Ovary (tissue), 10 donors: ENCODE results near the gene HDGFL1. TPM values are rescaled to one million over a fixed set of nuclear protein-coding genes. Genes with fewer than 3 reads are reported as not detected.

ENCODE experiments used
- DNase-seq, 5 donors: peaks; one replicate each; pipeline ENCODE4 v3.0.0-alpha.2; 2019 to 2020
- H3K27ac ChIP-seq, 2 donors: fragments of 200-600 bp; one replicate each; pipeline versions ENCODE4 v1.5.1 to v1.8.0; 2019 to 2022
- H3K27me3 ChIP-seq: fragments of 200-600 bp; one replicate; pipeline ENCODE4 v1.8.0; 2022
- H3K36me3 ChIP-seq: fragments of 200-600 bp; sonication (generic); one replicate; pipeline ENCODE4 v1.5.1; 2019
- H3K4me1 ChIP-seq: one replicate; pipeline ENCODE4 v1.8.1; 2013; ENCODE audit warnings: mild to moderate bottlenecking, moderate library complexity; ENCODE audit not compliant: insufficient read depth
- H3K4me3 ChIP-seq: fragments of 200-600 bp; sonication (generic); one replicate; pipeline ENCODE4 v1.5.1; 2017
- H3K9me3 ChIP-seq, 2 donors: fragments of 200-600 bp in 1 of 2; sonication (generic) in 1 of 2; one replicate each; pipeline versions ENCODE4 v1.5.1 to v1.8.1; 2013 to 2019; ENCODE audit warnings: mild to moderate bottlenecking in 1 of 2, moderate library complexity in 1 of 2
- EP300 ChIP-seq: sonication (generic); formaldehyde crosslinking; IDR thresholded peaks from one replicate; pipeline ENCODE4 v1.6.1; 2017; ENCODE audit warnings: antibody characterized with exemption
- POLR2A ChIP-seq: fragments of 450-650 bp; IDR thresholded peaks from one replicate; pipeline ENCODE4 v1.6.1; 2017; ENCODE audit warnings: antibody characterized with exemption, mild to moderate bottlenecking, moderate library complexity
- WGBS, 3 donors: extraction: QIAGEN DNeasy Blood & Tissue Kit in 1 of 3; methylation state at CpG; one replicate each; pipeline versions ENCODE4 v1.1.5 to v1.1.7; 2013 to 2017; 5-methylcytosine and 5-hydroxymethylcytosine counted together
- intact Hi-C, 4 donors: fragments of 100-400 bp; cut with DNase I; formaldehyde crosslinking; loops; one replicate each; pipeline versions ENCODE4 v1.11.0 to v1.15.1; 2022 to 2023
- long read RNA-seq, 3 donors: library from polyadenylated mRNA in 2 of 3; unstranded in 2 of 3; transcript quantifications; one replicate each; pipeline ENCODE4 v2.0.0 and lab custom pipeline, GENCODE V29; 2021 to 2026
- polyA plus RNA-seq, 2 donors: library from polyadenylated mRNA; stranded (reverse); fragments of 200-250 nt in 1 of 2; fragments of 350-450 nt in 1 of 2; fragmentation: Illumina TruSeq in 1 of 2; extraction: RNeasy Lipid Tissue Mini Kit (QIAGEN cat#74804) in 1 of 2; gene quantifications; one replicate each; pipeline ENCODE4 v1.2.3, GENCODE V29; 2013 to 2014
- total RNA-seq, 7 donors: library from RNA; depleted of rRNA in 2 of 7; stranded (reverse); fragments of >200 nt in 2 of 7; fragmentation: NEBNext Ultra II Directional in 3 of 7; extraction: Animal tissue kit (Norgen Biotek cat#: 25700) in 3 of 7; gene quantifications; one replicate each; pipeline versions ENCODE4 v1.1.0 to v1.2.4, GENCODE V29; 2016 to 2023
- TF ChIP-seq, protein P1 (sequence below), 3 donors: fragments of 450-650 bp in 2 of 3; fragments of 200-600 bp in 1 of 3; IDR thresholded peaks; one replicate each; pipeline versions ENCODE4 v1.5.1 to v1.8.0; 2016 to 2022; ENCODE audit warnings: antibody characterized with exemption in 3 of 3, mild to moderate bottlenecking in 1 of 3
- donor health status: DM: no; HTN: no; CAD: no; lungs with moderate emphysema.
- donor health status: DM: no; HTN: no; CAD: no.
- donor health status: Bipolar disorder and iron deficiency.
- donor health status: DM: yes; HTN: yes; CAD: no.
- donor health status: DM: no; HTN: no; CAD: no.
- donor health status: DM: yes; HTN: yes; CAD: no.

Gene HDGFL1
- total RNA-seq = not detected
- polyA plus RNA-seq = under 1 TPM in 1 of 2 donors, not detected in 1; 0.10 TPM
- long read RNA-seq, donor 1 = 0 reads
- long read RNA-seq, donor 2, transcript HDGFL1-201 (1 exons, 2,174 nt) = major isoform, 53 of 53 reads
- long read RNA-seq, donor 2, partial matches to known transcripts = 0 of 53 reads
- long read RNA-seq, donor 2, other reads (novel, unspliced or antisense) = 0 of 53 reads
- long read RNA-seq, donor 3 = 0 reads

DNA sequence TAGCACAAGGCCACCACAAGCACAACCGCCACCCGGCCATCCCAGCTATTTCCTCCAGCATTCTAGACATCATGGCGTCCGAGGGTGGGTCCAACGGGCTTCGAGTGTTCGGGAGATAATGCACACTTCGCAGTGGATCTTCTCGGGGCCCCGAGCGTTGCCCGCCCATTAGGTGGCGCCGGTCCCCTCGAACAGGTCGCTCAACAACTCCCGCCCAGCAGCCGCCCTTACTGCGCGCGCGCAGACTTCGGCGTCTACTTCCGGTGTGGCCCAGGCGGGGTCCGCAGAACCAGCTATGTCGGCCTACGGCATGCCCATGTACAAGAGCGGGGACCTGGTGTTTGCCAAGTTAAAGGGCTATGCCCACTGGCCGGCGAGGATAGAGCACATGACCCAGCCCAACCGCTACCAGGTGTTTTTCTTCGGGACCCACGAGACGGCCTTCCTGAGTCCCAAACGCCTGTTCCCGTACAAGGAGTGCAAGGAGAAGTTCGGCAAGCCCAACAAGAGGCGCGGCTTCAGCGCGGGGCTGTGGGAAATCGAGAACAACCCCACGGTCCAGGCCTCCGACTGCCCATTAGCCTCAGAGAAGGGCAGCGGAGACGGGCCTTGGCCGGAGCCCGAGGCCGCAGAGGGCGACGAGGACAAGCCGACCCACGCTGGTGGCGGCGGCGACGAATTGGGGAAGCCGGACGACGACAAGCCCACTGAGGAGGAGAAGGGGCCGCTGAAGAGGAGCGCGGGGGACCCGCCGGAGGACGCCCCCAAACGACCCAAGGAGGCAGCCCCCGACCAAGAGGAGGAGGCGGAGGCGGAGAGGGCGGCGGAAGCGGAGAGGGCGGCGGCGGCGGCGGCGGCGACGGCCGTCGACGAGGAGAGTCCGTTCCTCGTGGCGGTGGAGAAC, at the start of gene HDGFL1:
Gene HDGFL1, plus strand, starts transcription at position 286 of the 904 bp plus-strand sequence. Its CDS starts 10 bp downstream, at position 296.
- no peaks in the 10 kb centered on the region for H3K36me3 ChIP-seq
- H3K27ac ChIP-seq = no peak within 1 kb of the TSS
- DNase-seq = no peak
- no peak within 1 kb of the TSS for H3K4me3 ChIP-seq
- H3K27me3 ChIP-seq = no peaks in the 10 kb centered on the region
- WGBS, 3 donors = 96 to 97% (median 96%) methylated on average over 89 of the region's 89 CpGs
- intact Hi-C loops = no loop called here
- no peaks in the 10 kb centered on the region for H3K4me1 ChIP-seq
- no peaks in the 10 kb centered on the region for H3K9me3 ChIP-seq
- TF ChIP-seq, protein P1, sequence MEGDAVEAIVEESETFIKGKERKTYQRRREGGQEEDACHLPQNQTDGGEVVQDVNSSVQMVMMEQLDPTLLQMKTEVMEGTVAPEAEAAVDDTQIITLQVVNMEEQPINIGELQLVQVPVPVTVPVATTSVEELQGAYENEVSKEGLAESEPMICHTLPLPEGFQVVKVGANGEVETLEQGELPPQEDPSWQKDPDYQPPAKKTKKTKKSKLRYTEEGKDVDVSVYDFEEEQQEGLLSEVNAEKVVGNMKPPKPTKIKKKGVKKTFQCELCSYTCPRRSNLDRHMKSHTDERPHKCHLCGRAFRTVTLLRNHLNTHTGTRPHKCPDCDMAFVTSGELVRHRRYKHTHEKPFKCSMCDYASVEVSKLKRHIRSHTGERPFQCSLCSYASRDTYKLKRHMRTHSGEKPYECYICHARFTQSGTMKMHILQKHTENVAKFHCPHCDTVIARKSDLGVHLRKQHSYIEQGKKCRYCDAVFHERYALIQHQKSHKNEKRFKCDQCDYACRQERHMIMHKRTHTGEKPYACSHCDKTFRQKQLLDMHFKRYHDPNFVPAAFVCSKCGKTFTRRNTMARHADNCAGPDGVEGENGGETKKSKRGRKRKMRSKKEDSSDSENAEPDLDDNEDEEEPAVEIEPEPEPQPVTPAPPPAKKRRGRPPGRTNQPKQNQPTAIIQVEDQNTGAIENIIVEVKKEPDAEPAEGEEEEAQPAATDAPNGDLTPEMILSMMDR (IDR thresholded peaks at IDR 0.05) = no peak
- TF ChIP-seq POLR2A = no peak
- TF ChIP-seq EP300 = no peak

DNA sequence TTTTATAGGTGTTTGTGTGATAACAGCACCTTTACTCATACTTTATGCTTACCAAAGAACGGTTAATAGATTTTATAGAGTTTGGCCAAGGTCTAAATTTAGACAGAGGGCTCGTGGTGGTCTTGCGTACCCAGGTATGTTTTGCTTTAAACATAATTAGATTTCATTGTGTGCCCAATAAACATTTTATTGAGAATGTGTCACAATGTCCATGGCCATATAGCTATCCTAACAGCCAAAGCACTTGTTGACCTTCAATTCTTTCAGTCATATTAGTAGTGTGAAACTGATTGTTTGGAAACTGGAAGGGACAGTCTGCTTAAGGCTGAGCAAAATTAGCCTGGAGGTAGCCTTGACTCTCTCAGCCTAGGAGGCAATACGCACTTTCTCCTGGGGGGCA, 48.3 kb upstream of the HDGFL1 start:
- Histone ChIP-seq H3K4me3 (no peak overlapping the region), H3K4me1 (no peaks in the 10 kb centered on the region), H3K9me3 (no peaks in the 10 kb centered on the region), H3K27ac (no peak overlapping the region), H3K27me3 (no peaks in the 10 kb centered on the region), H3K36me3 (no peaks in the 10 kb centered on the region)
- DNase-seq = no peak
- no peak for TF ChIP-seq POLR2A
- TF ChIP-seq, protein P1 (IDR thresholded peaks at IDR 0.05) = no peak
- TF ChIP-seq EP300 = no peak
- 88 to 94% (median 91%) methylated on average over 4 of the region's 4 CpGs for WGBS, 3 donors
- intact Hi-C loops = no loop called here

DNA sequence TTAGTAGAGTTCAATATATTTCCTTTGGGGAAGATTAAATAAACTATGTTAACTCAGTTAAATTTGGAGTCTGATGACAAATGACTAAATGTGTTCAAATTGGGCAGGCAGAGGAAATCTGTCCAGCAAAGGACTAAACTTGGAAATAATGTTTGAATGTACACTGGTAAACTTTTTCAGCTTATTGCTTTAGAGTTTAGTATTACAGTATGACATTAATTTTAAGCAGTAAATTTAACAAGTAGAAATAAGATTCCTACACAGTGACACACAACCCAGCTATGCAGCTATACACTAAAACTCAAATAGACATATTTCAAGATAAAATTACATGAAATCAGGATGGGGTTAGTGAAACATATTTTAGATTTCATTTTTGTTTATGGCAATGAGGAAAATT, 42.6 kb upstream of the HDGFL1 start:
- Histone ChIP-seq H3K36me3 (no peaks in the 10 kb centered on the region), H3K27me3 (no peaks in the 10 kb centered on the region), H3K4me1 (no peaks in the 10 kb centered on the region), H3K27ac (no peak overlapping the region), H3K4me3 (no peak overlapping the region), H3K9me3 (no peaks in the 10 kb centered on the region)
- TF ChIP-seq, protein P1 (IDR thresholded peaks at IDR 0.05) = no peak
- TF ChIP-seq EP300 (no peak), POLR2A (no peak)
- intact Hi-C loops = no loop called here
- DNase-seq = no peak

DNA sequence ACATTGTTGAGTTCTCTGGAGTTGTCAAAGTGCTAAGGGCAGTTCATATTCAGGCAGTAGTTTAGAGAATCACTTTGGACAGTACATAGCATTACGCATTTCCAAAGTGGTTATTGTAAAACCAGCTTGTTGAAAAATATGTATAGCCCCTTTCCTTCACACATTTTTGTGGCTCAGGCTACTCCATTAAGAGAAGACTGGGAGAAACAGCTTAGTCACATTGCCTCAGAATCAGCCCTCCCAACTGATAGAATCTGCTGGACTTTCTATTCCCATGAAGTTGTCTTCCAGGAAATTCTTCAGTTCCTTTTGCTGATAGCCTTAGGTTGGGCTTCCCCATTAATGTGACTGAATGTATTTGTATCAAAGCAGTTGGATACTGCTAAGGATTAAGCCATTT, 39.5 kb upstream of the HDGFL1 start:
- DNase-seq = no peak
- H3K4me3 ChIP-seq = no peak overlapping the region
- no peaks in the 10 kb centered on the region for H3K36me3 ChIP-seq
- 97 to 100% (median 97%) methylated on average over 1 of the region's 1 CpG for WGBS, 3 donors
- no peak overlapping the region for H3K27ac ChIP-seq
- H3K27me3 ChIP-seq = no peaks in the 10 kb centered on the region
- H3K9me3 ChIP-seq = no peaks in the 10 kb centered on the region
- TF ChIP-seq EP300 = no peak
- TF ChIP-seq, protein P1 (IDR thresholded peaks at IDR 0.05) = no peak
- TF ChIP-seq POLR2A = no peak
- H3K4me1 ChIP-seq = no peaks in the 10 kb centered on the region
- intact Hi-C loops = no loop called here
